OCI-LY1 (cell line): ENCODE results near the gene WFS1.

Source experiments
- H2AFZ ChIP-seq: fragments of 200-600 bp; sonication (generic), shearing (Covaris generic); 2 replicates; pipeline ENCODE4 v1.6.0; 2014; ENCODE audit warnings: antibody characterized with exemption, mild to moderate bottlenecking, low read length
- H3F3A ChIP-seq: fragments of 200-600 bp; sonication (generic), shearing (Covaris generic); 2 replicates; pipeline ENCODE4 v1.6.0; 2014; ENCODE audit warnings: mild to moderate bottlenecking, antibody characterized with exemption, low read length, moderate library complexity; ENCODE audit not compliant: insufficient read depth
- H3K27ac ChIP-seq: fragments of 200-600 bp; sonication (generic); 2 replicates; pipeline ENCODE4 v1.5.1; 2014; ENCODE audit warnings: low read length, mixed run types, mild to moderate bottlenecking, low read depth; ENCODE audit not compliant: poor library complexity, severe bottlenecking
- H3K27me3 ChIP-seq: fragments of 200-600 bp; sonication (generic); 2 replicates; pipeline ENCODE4 v1.6.0; 2014; ENCODE audit warnings: antibody characterized with exemption, mild to moderate bottlenecking, low read length, moderate library complexity; ENCODE audit not compliant: insufficient read depth
- H3K36me3 ChIP-seq: fragments of 200-600 bp; sonication (generic); 2 replicates; pipeline ENCODE4 v1.6.1; 2014; ENCODE audit warnings: mild to moderate bottlenecking, antibody characterized with exemption, low read length, moderate library complexity, mixed read lengths; ENCODE audit not compliant: insufficient read depth
- H3K4me1 ChIP-seq: fragments of 200-600 bp; sonication (generic); 2 replicates; pipeline ENCODE4 v1.5.1; 2014; ENCODE audit warnings: mild to moderate bottlenecking, low read length, moderate library complexity; ENCODE audit not compliant: insufficient read depth, severe bottlenecking
- H3K4me2 ChIP-seq: fragments of 200-600 bp; sonication (generic), shearing (Covaris generic); 2 replicates; pipeline ENCODE4 v1.6.1; 2014; ENCODE audit warnings: low read length
- H3K4me3 ChIP-seq: fragments of 200-600 bp; sonication (generic); 2 replicates; pipeline ENCODE4 v1.5.1; 2014; ENCODE audit warnings: low read length, low read depth, mild to moderate bottlenecking, mixed read lengths; ENCODE audit not compliant: poor library complexity, severe bottlenecking
- H3K79me2 ChIP-seq: fragments of 200-600 bp; shearing (Covaris generic); 2 replicates; pipeline ENCODE4 v1.6.1; 2016; ENCODE audit warnings: mixed run types, low read length, mixed read lengths; ENCODE audit not compliant: insufficient read depth
- H3K9ac ChIP-seq: fragments of 200-600 bp; sonication (generic), shearing (Covaris generic); 2 replicates; pipeline ENCODE4 v1.6.1; 2014; ENCODE audit warnings: mild to moderate bottlenecking, low read length, mixed read lengths
- H3K9me2 ChIP-seq: fragments of 200-600 bp; sonication (generic), shearing (Covaris generic); 2 replicates; pipeline ENCODE4 v1.6.1; 2014; ENCODE audit warnings: low read depth, mild to moderate bottlenecking, low read length, mixed read lengths
- H3K9me3 ChIP-seq: fragments of 200-600 bp; shearing (Covaris generic); 2 replicates; pipeline ENCODE4 v1.6.1; 2014; ENCODE audit warnings: low read length, mixed read lengths
- H4K20me1 ChIP-seq: fragments of 200-600 bp; sonication (generic), shearing (Covaris generic); 2 replicates; pipeline ENCODE4 v1.6.0; 2016; ENCODE audit warnings: mild to moderate bottlenecking, low read length; ENCODE audit not compliant: insufficient read depth
- CTCF ChIP-seq: fragments of 200-600 bp; sonication (generic), shearing (Covaris generic); IDR thresholded peaks from 2 replicates; pipeline ENCODE4 v1.5.1; 2017; ENCODE audit warnings: mild to moderate bottlenecking, antibody characterized with exemption, low read length, moderate library complexity, mixed read lengths
- EZH2 ChIP-seq: fragments of 200-600 bp; sonication (generic), shearing (Covaris generic); IDR thresholded peaks from 2 replicates; pipeline ENCODE4 v1.8.0; 2017; ENCODE audit warnings: borderline replicate concordance, mixed run types, mild to moderate bottlenecking, antibody characterized with exemption, low read length, moderate library complexity, mixed read lengths

The WFS1 gene

GRCh38 chr4:6236816-6237390, 32.7 kb upstream of the WFS1 start:
- Histone ChIP-seq H3K9me2 (no peaks in the 10 kb centered on the region), H3K79me2 (no peaks in the 10 kb centered on the region), H3K9me3 (no peaks in the 10 kb centered on the region), H3K36me3 (no peaks in the 10 kb centered on the region), H2AFZ (no peak overlapping the region), H3K4me2 (no peak overlapping the region), H4K20me1 (no peaks in the 10 kb centered on the region), H3K4me3 (no peak overlapping the region), H3K4me1 (no peaks in the 10 kb centered on the region), H3F3A (no peaks in the 10 kb centered on the region), H3K9ac (no peak overlapping the region), H3K27me3 (no peaks in the 10 kb centered on the region), H3K27ac (no peak overlapping the region)
- TF ChIP-seq EZH2: no peak

DNA sequence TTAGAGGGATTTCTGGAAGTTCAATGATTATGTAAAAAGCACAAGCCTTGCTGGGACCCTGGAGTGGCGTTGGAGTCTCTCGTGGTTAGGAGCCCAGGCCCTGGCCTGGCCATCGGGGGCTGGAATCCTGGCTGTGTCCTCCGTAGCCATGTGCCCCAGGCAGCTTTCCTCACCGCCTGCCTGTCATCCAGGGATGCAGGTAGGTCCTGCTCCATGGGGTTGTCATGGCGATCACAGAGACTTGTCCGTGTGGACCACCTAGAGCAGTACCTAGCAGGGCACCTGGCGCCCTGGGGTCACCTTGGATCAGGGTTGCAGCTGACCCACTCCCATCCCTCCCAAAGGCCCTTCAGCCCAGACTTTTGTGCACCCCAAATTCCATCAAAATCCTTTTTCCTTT, 30.2 kb upstream of the WFS1 start:
- no peak overlapping the region for H3K27ac ChIP-seq
- H3K9me2 ChIP-seq: no peaks in the 10 kb centered on the region
- H3K9me3 ChIP-seq: no peaks in the 10 kb centered on the region
- no peak overlapping the region for H2AFZ ChIP-seq
- H3K4me3 ChIP-seq: no peak overlapping the region
- no peaks in the 10 kb centered on the region for H3F3A ChIP-seq
- no peaks in the 10 kb centered on the region for H3K36me3 ChIP-seq
- no peaks in the 10 kb centered on the region for H4K20me1 ChIP-seq
- no peak overlapping the region for H3K4me2 ChIP-seq
- no peaks in the 10 kb centered on the region for H3K4me1 ChIP-seq
- TF ChIP-seq EZH2: no peak
- TF ChIP-seq CTCF: no peak
- H3K79me2 ChIP-seq: no peaks in the 10 kb centered on the region
- no peaks in the 10 kb centered on the region for H3K27me3 ChIP-seq
- no peak overlapping the region for H3K9ac ChIP-seq

DNA sequence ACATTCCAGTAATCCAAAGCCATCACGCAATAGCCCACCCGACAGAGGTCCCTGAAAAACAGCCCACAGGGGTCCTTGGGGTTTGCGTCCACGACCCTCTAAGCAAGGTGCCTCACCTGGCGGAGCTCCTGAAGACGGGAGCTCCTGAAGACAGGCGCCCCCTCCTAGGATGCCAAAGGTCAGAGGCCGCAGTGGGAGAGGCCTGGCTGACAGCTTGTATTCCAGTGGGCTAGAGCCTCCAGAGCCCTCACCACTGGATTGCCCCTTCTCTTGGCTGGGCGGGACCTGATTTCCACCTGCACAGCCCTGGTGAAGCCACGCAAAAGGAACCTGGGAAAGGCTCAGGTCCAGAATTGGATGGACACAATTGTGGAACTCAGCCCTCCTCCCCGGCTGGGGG, 29.7 kb upstream of the WFS1 start:
- H2AFZ ChIP-seq: no peak overlapping the region
- no peaks in the 10 kb centered on the region for H3K79me2 ChIP-seq
- H3K4me1 ChIP-seq: no peaks in the 10 kb centered on the region
- TF ChIP-seq CTCF (no peak), EZH2 (no peak)
- H3K36me3 ChIP-seq: no peaks in the 10 kb centered on the region
- no peaks in the 10 kb centered on the region for H4K20me1 ChIP-seq
- no peak overlapping the region for H3K4me2 ChIP-seq
- no peak overlapping the region for H3K4me3 ChIP-seq
- no peaks in the 10 kb centered on the region for H3K9me2 ChIP-seq
- no peak overlapping the region for H3K27ac ChIP-seq
- no peaks in the 10 kb centered on the region for H3K27me3 ChIP-seq
- no peaks in the 10 kb centered on the region for H3F3A ChIP-seq
- no peaks in the 10 kb centered on the region for H3K9me3 ChIP-seq
- no peak overlapping the region for H3K9ac ChIP-seq
